Neural cell (in vitro differentiated cells): Measurements from ENCODE around the gene IFNA7.

Experiments
- CTCF ChIP-seq: fragments of 450-650 bp; IDR thresholded peaks from 2 replicates; pipeline ENCODE4 v1.5.1; 2014; ENCODE audit warnings: antibody characterized with exemption, mild to moderate bottlenecking, moderate library complexity; ENCODE audit not compliant: poor library complexity, severe bottlenecking
- EP300 ChIP-seq: fragments of 450-650 bp; conservative IDR thresholded peaks from 2 replicates; pipeline ENCODE4 v1.6.1; 2014; ENCODE audit warnings: antibody characterized with exemption, mild to moderate bottlenecking, moderate library complexity; ENCODE audit not compliant: poor library complexity, severe bottlenecking
- EZH2 ChIP-seq: fragments of 200-600, 300-800 bp; shearing (Covaris generic), sonication (generic); IDR thresholded peaks from 2 replicates; pipeline ENCODE4 v1.6.1; 2014; ENCODE audit warnings: antibody characterized with exemption, low read length, borderline replicate concordance, mild to moderate bottlenecking; ENCODE audit not compliant: insufficient read depth, poor library complexity, severe bottlenecking
- POLR2AphosphoS5 ChIP-seq: IDR thresholded peaks from 2 replicates; pipeline ENCODE4 v1.6.1; 2012
- RAD21 ChIP-seq: fragments of 450-650 bp; conservative IDR thresholded peaks from 2 replicates; pipeline ENCODE4 v1.6.1; 2014; ENCODE audit warnings: antibody characterized with exemption, mild to moderate bottlenecking, moderate library complexity
- REST ChIP-seq: IDR thresholded peaks from 2 replicates; pipeline ENCODE4 v1.6.1; 2012; ENCODE audit warnings: borderline replicate concordance
- SMC3 ChIP-seq: fragments of 450-650 bp; conservative IDR thresholded peaks from 2 replicates; pipeline ENCODE4 v1.6.1; 2014; ENCODE audit warnings: antibody characterized with exemption, mild to moderate bottlenecking, moderate library complexity; ENCODE audit not compliant: poor library complexity
- TAF1 ChIP-seq: IDR thresholded peaks from 2 replicates; pipeline ENCODE4 v1.6.1; 2012; ENCODE audit warnings: low read depth

- TF ChIP-seq REST (no peak), CTCF (no peak), RAD21 (no peak), TAF1 (no peak), SMC3 (no peak), POLR2AphosphoS5 (no peak), EZH2 (no peak), EP300 (no peak)
Observed at GRCh38 chr9:21239911-21240310, 37.9 kb upstream of the IFNA7 start, which contains the start of gene IFNA14.
